SK-N-SH treated with all-trans-retinoic acid at 6 μM for 48 hours (cell line): ENCODE results near the gene ERO1A.

Source experiments
- ATAC-seq: fragments of 200-7000 bp; cut with Tn5 transposase; 3 replicates; pipeline ENCODE4 v1.9.1; 2020; ENCODE audit warnings: mild to moderate bottlenecking, moderate library complexity
- ARNTL ChIP-seq: fragments of 450-650 bp; formaldehyde crosslinking; IDR thresholded peaks from 2 replicates; pipeline ENCODE4 v1.5.0; 2020; ENCODE audit warnings: low read depth, mild to moderate bottlenecking, moderate library complexity, borderline replicate concordance
- BACH2 ChIP-seq: fragments of 250-450 bp; sonication (Bioruptor Pico); IDR thresholded peaks from 2 replicates; pipeline ENCODE4 v1.9.0; 2021; ENCODE audit warnings: mild to moderate bottlenecking, borderline replicate concordance
- CREB5 ChIP-seq: fragments of 250-450 bp; sonication (Bioruptor Pico); IDR thresholded peaks from 2 replicates; pipeline ENCODE4 v1.5.1; 2020; ENCODE audit warnings: low read depth, mild to moderate bottlenecking, moderate library complexity
- CSRNP3 ChIP-seq: fragments of 250-450 bp; sonication (Bioruptor Pico); IDR thresholded peaks from 2 replicates; pipeline ENCODE4 v1.5.1; 2021; ENCODE audit warnings: mild to moderate bottlenecking, moderate library complexity
- ESRRG ChIP-seq: fragments of 250-450 bp; sonication (Bioruptor Pico); IDR thresholded peaks from 2 replicates; pipeline ENCODE4 v1.6.1; 2021; ENCODE audit warnings: mild to moderate bottlenecking
- GLIS3 ChIP-seq: fragments of 250-450 bp; sonication (Bioruptor Pico); IDR thresholded peaks from 2 replicates; pipeline ENCODE4 v1.5.0; 2020; ENCODE audit warnings: mild to moderate bottlenecking, moderate library complexity
- ISL1 ChIP-seq: fragments of 250-450 bp; sonication (Bioruptor Pico); IDR thresholded peaks from 2 replicates; pipeline ENCODE4 v2.1.2; 2022; ENCODE audit warnings: mild to moderate bottlenecking, moderate library complexity
- PATZ1 ChIP-seq: fragments of 250-450 bp; sonication (Bioruptor Pico); IDR thresholded peaks from 2 replicates; pipeline ENCODE4 v1.8.0; 2020; ENCODE audit warnings: mild to moderate bottlenecking, moderate library complexity, borderline replicate concordance
- POU6F1 ChIP-seq: fragments of 250-450 bp; sonication (Bioruptor Pico); IDR thresholded peaks from 2 replicates; pipeline ENCODE4 v1.8.0; 2021; ENCODE audit warnings: low read depth, mild to moderate bottlenecking, moderate library complexity, borderline replicate concordance
- PPARA ChIP-seq: fragments of 250-450 bp; sonication (Bioruptor Pico); IDR thresholded peaks from 2 replicates; pipeline ENCODE4 v1.5.0; 2020; ENCODE audit warnings: mild to moderate bottlenecking, borderline replicate concordance
- RARB ChIP-seq: fragments of 250-450 bp; sonication (Bioruptor Pico); IDR thresholded peaks from 2 replicates; pipeline ENCODE4 v1.8.0; 2021; ENCODE audit warnings: mild to moderate bottlenecking, moderate library complexity
- SNAI2 ChIP-seq: fragments of 250-450 bp; sonication (Bioruptor Pico); IDR thresholded peaks from 2 replicates; pipeline ENCODE4 v1.5.0; 2020; ENCODE audit warnings: mild to moderate bottlenecking, moderate library complexity
- TOX ChIP-seq: fragments of 250-450 bp; sonication (Bioruptor Pico); IDR thresholded peaks from 2 replicates; pipeline ENCODE4 v1.8.0; 2021; ENCODE audit warnings: mild to moderate bottlenecking, moderate library complexity, borderline replicate concordance
- TSHZ2 ChIP-seq: fragments of 250-450 bp; sonication (Bioruptor Pico); IDR thresholded peaks from 2 replicates; pipeline ENCODE4 v1.5.0; 2020; ENCODE audit warnings: mild to moderate bottlenecking, moderate library complexity
- ZC3H10 ChIP-seq: fragments of 250-450 bp; sonication (Bioruptor Pico); IDR thresholded peaks from 2 replicates; pipeline ENCODE4 v1.5.1; 2021; ENCODE audit warnings: mild to moderate bottlenecking, moderate library complexity
- ZFP3 ChIP-seq: fragments of 250-450 bp; sonication (Bioruptor Pico); IDR thresholded peaks from 2 replicates; pipeline ENCODE4 v1.5.0; 2020; ENCODE audit warnings: mild to moderate bottlenecking, moderate library complexity
- ZFP30 ChIP-seq: fragments of 450-650 bp; formaldehyde crosslinking; IDR thresholded peaks from 2 replicates; pipeline ENCODE4 v1.5.0; 2022; ENCODE audit warnings: mild to moderate bottlenecking, moderate library complexity
- ZNF565 ChIP-seq: fragments of 450-650 bp; formaldehyde crosslinking; conservative IDR thresholded peaks from 2 replicates; pipeline ENCODE4 v1.5.0; 2020; ENCODE audit warnings: low read depth, mild to moderate bottlenecking, moderate library complexity
- ZNF70 ChIP-seq: fragments of 450-650 bp; formaldehyde crosslinking; IDR thresholded peaks from 2 replicates; pipeline ENCODE4 v1.5.0; 2020; ENCODE audit warnings: mild to moderate bottlenecking, moderate library complexity
- ZNF8 ChIP-seq: fragments of 450-650 bp; formaldehyde crosslinking; IDR thresholded peaks from 2 replicates; pipeline ENCODE4 v1.5.0; 2020; ENCODE audit warnings: mild to moderate bottlenecking, moderate library complexity

Gene ERO1A

GRCh38 chr14:52660832-52661231 lies 34.5 kb downstream of the ERO1A start:
- no peak for TF ChIP-seq POU6F1
- no peak for TF ChIP-seq PPARA (CRISPR knock-in tag)
- TF ChIP-seq ZNF8 (CRISPR knock-in tag) = no peak
- TF ChIP-seq PATZ1 (CRISPR knock-in tag) = no peak
- no peak for TF ChIP-seq ZNF565 (CRISPR knock-in tag)
- TF ChIP-seq SNAI2 = no peak
- TF ChIP-seq ZNF70 (CRISPR knock-in tag) = no peak
- no peak for TF ChIP-seq CREB5 (CRISPR knock-in tag)
- no peak for TF ChIP-seq CSRNP3 (CRISPR knock-in tag)
- no peak for TF ChIP-seq ZC3H10
- no peak for ATAC-seq

GRCh38 chr14:52660325-52660724 lies 35.0 kb downstream of the ERO1A start:
- ATAC-seq = no peak
- TF ChIP-seq BACH2 (CRISPR knock-in tag) (no peak), ZNF565 (CRISPR knock-in tag) (no peak), ZFP30 (CRISPR knock-in tag) (no peak), ZC3H10 (no peak), TOX (no peak), ZNF8 (CRISPR knock-in tag) (no peak), ISL1 (CRISPR knock-in tag) (no peak), SNAI2 (no peak), CSRNP3 (CRISPR knock-in tag) (no peak), TSHZ2 (CRISPR knock-in tag) (no peak), ZFP3 (CRISPR knock-in tag) (no peak), ARNTL (CRISPR knock-in tag) (no peak), ESRRG (no peak)

GRCh38 chr14:52656905-52657304 lies 38.5 kb downstream of the ERO1A start:
- no peak for TF ChIP-seq ISL1 (CRISPR knock-in tag)
- no peak for TF ChIP-seq RARB (CRISPR knock-in tag)
- no peak for TF ChIP-seq ZNF565 (CRISPR knock-in tag)
- TF ChIP-seq ZFP3 (CRISPR knock-in tag) = no peak
- no peak for TF ChIP-seq ESRRG
- TF ChIP-seq GLIS3 (CRISPR knock-in tag) = no peak
- TF ChIP-seq, all 23 proteins: peak for 0
- ATAC-seq = no peak
